Stimulated activated naive CD8-positive, alpha-beta T cell treated with anti-CD3 and anti-CD28 coated beads, Interleukin-15, Interleukin-2, amounts not matched to agents 100 U/mL and 50 U/mL, for 24 hours (primary cell): Measurements from ENCODE around the gene MAPKAP1.
"Not testable (repeated sequence)": the region's sequence is repeated elsewhere in the genome, so short reads cannot be mapped to it uniquely, and the experiment has no call there.

ENCODE experiments used
- ATAC-seq: fragments of 150-1000 bp; cut with Tn5 transposase; one replicate; pipeline ENCODE4 v1.10.0; 2021
- DNase-seq: peaks from one replicate; pipeline ENCODE4 v3.0.0; 2021

MAPKAP1 gene

GRCh38 chr9:125409637-125410521 is 297.1 kb downstream of the MAPKAP1 start:
- ATAC-seq = peak; percentile 53

DNA sequence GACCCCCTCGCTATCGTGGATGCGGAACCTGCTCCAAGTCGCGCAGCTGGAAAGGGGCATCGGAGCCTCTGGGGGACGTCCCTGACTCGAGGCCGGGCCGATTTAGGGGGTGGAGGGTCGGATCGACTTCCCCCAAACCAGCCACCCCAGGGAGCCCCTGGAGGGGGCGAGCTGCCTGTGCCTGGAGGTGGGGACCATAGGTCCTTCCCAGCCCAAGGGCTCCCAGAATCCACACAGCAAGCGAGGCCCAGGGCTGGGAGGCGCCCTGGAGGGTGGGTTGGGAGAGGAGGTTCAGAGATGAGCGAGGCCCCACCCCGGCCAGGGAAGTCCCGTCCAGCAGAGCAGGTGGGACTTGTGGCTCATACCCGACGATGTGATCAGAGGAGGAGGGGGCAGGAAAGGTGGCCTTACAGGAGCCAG is 297.8 kb downstream of the MAPKAP1 start:
- DNase-seq (no peak), ATAC-seq (no peak)

More at GRCh38 chr9:125409637-125410521, 297.1 kb downstream of the MAPKAP1 start:
- peak; percentile 53 for DNase-seq

DNA sequence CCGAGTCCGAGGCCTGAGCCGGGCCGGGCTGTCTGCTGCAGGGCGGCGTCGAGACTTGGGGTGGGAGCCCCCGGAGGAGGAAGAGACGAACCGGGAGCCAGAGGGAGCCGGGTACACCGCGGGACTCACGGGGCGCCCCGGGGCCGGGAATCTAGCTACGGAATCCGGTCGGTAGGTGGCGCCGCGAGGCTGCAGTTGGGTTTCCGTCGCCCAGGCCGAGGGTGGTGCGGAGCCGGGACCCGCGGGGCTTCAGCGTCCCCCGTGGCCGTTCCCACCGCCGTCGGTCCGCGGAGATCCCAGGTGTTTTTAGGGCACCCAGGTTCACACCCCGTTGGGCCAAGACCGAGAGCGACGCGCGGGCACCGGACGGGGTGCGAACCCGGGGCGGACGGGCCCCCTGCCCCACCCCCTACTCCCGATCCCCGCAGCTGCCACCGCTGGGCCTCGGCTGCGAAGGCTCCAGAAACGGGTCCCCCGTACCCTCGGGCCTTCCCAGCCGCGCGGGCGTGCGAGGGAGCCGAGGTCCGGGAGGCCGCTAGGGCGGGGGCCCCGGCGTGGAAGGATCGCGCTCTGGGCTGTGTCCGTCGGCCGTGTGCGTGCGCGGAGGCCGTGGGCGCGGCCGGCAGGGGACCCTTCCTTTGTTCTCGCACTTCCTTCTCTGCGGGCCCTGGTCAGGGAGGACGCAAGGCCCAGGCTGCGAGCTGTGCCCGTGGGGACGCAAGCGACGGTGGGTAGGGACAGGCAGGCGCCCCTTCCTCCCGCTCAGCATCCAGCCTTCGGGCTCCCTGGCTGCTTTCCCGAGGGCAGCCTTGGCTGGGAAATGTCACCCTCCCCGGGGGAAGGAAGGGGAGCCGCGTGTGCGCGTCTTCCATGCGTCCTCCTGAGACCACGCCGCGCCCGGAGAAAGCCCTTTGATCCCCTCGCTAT is 298.8 kb downstream of the MAPKAP1 start:
- peak; percentile 90 for DNase-seq
- ATAC-seq = peak; percentile 84

DNA sequence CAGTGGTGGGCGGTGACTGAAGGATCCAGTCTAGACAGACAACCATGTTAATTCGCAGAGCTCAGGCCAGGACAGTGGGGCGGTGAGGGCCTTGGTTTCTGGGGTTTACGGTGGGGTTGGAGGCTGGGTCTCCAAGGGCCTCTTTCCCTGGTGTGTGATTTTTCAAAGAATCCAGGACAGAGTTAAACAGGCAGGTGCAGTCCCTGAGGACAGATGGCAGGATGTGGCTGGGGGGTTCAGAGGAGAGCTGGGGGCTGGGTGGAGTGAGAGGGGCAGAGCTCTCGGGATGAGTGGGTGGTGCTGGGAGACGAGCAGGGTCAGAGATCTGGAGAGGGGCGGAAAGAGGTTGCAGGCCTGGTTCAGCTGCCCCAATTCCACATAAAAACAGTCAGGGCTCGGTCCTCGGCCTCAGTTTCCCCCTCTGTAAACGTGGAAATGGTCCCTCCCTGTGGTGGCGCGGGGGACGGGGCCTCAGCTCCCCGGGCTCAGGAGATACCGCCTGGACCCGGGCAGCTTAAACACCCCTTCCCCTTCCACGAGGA is 299.5 kb downstream of the MAPKAP1 start:
- DNase-seq (no peak), ATAC-seq (no peak)

- DNase-seq = no peak
- no peak for ATAC-seq
Observed at GRCh38 chr9:125406810-125407087, 300.3 kb downstream of the MAPKAP1 start.

DNA sequence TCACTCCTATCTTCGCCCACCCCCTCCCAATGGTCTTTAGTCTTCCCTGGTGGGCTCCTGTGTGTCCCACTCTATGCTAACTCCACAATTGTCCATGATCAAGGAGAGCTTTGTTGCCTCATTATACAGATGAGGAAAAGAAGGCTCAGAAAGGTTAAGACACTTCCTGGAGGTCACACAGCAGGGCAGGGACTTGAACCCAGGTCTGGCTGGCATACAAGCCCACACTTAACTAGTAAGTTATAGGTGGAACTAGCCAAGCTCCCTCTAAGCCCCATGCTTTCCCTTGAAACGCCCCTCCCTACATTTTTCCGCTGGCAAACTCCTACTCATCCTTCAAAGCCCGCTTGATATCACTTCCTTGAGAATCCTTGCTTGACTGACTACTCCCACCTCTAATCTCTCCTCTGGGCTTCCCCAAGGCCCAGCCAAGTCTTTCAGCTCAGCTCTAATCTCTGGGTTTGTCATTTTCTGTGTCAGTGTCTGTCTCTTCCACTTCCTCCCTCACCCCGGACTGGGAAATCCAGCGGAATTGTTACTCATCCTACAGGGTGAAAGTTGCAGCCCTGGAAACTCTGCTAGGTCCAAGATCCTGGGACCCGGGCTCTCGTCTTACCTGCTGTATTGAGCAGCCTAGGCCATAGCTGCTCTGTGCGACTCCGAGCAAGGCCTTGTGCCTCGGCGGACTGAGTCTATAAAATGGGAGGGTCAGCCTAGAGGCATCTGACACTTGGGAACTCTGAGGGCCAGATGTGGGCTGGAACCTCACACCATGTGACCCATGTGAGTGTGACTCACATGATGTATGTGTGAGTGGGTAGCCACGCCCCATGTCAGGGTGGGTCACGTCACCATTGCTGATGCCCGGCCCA is 300.8 kb downstream of the MAPKAP1 start:
- DNase-seq (no peak), ATAC-seq (no peak)

GRCh38 chr9:125404733-125405132 is 302.3 kb downstream of the MAPKAP1 start:
- ATAC-seq (no peak), DNase-seq (no peak)

- ATAC-seq (no peak), DNase-seq (no peak)
Observed at GRCh38 chr9:125400725-125401716, 306.0 kb downstream of the MAPKAP1 start.

GRCh38 chr9:125400232-125400631 is 306.8 kb downstream of the MAPKAP1 start:
- not testable (repeated sequence) for ATAC-seq, DNase-seq

DNA sequence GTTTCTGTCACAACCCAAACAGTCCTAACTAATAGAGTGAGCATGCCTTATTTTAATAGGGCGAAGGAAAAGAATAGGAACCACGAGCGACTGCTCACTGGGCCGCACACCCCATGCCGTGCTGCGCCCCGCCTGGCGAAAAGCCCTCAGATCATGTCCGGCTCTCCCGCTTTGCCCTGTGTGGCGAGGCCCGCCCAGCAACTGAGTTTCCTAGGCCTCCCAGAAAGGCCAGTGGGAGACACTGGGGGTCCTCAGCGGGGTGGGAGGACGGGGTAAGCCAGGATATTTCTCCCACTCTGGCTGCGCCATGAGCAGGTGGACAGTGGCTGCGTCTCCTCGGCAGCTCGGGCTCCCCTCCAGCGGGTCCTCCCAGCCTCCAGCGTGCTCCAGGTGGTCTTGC is 307.3 kb downstream of the MAPKAP1 start:
- DNase-seq = no peak
- no peak for ATAC-seq

GRCh38 chr9:125399165-125399564 is 307.8 kb downstream of the MAPKAP1 start:
- ATAC-seq (no peak), DNase-seq (no peak)

DNA sequence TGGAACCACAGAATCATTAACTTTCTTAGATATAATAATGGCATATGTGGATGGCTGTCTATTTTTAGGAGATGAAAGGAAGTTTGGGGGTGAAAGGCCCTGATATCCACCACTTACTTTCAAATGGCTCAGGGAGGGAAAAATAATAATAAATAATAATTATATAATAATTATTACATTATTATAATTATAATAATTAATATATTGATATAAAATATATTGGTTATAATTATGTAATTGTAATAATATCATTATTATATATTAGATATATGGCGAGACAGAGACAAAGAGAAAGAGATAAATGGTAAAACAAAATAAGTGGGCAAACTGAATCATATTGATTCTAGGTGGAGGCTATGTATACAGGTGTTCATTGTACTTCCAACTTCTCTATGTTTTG is 308.8 kb downstream of the MAPKAP1 start:
- no peak for DNase-seq
- ATAC-seq = no peak

DNA sequence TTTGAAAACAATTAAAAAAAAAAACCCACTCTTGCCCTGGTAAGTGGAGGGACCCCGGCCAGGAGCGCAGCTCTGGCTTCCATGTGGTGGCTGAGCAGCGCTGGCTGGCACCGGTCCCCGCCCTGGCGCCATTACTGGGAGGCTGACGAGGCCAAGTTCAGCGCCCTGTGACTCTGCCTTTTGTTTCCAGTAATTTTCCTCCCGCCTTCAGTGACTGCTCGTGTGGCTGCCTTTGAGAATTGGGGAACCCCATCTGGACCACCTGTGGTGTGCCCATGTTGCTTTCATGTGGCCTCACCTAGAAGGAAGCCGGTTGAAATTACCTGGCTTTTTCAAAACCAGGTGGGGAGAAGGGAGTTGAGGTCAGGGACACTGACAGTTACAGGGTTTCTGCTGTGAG is 309.3 kb downstream of the MAPKAP1 start:
- ATAC-seq = no peak

DNA sequence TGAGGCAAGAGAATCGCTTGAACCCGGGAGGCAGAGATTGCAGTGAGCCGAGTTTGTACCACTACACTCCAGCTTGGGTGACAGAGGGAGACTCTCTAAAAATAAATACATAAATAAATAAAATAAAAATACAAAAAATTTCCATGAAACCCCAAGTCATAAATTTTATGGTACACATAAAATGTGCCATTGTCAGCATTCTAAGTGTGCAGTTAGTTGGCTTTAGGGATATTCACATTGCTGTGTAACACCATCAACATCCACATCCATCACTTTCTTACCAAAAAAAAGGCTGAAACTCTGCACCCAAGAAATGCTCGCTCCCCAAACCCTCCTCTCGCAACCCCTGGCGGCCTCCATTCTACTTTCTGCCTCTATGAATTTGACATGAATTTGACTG is 310.2 kb downstream of the MAPKAP1 start:
- ATAC-seq (no peak), DNase-seq (no peak)

More for the DNA sequence above, 309.3 kb downstream of the MAPKAP1 start:
- no peak for DNase-seq

DNA sequence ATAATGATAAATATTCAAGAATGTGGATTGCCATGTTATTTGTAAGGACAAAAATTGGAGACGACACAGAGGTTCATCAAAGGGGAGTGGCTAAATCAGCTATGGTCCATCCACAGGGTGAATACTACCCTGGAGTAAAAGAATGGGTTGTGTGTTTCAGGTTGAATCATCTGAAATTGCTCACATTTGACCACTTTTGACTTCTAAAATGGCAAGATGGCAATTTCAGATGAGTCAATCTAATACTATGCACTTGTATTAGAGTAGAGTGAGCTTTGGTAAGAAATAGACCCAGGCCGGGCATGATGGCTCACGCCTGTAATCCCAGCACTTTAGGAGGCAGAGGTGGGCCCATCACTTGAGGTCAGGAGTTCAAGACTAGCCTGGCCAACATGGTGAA is 313.6 kb downstream of the MAPKAP1 start:
- ATAC-seq (peak; percentile 83), DNase-seq (no peak)

GRCh38 chr9:125391704-125392103 is 315.3 kb downstream of the MAPKAP1 start:
- ATAC-seq = no peak
- DNase-seq = no peak

- ATAC-seq (no peak), DNase-seq (no peak)
Observed at GRCh38 chr9:125388978-125389377, 318.0 kb downstream of the MAPKAP1 start.

DNA sequence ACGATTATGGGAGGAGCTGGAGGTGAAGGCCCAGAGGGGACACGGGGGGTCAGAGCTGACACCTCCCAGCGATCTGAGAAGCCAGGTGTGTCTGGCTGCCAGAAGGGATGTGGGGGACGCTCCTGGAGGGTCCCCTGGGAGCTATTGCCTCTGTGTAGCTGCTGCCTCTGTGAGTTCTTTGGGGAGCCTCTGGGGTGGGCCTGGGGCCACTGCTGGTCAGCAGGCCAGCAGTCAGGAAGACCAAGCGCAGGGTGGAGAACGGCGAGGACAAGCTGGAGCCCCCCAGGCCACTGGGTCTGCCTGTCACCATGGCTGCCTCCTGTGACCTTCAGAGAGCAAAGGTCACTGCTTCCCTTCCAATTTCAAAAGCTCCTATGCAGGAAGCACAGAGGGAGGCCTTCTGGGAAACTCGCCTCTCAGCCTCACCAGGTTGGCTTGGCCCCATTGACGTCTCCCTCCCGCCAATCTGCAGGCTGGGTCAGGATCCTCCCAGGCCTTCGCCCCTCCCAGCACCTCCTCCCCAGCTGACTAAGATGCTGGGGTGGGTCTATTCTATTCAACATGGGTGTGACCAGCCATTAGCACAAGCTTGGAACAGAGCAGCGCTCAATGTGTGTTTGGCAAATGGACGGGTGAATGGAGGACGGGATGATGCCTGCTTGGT is 319.0 kb downstream of the MAPKAP1 start:
- no peak for DNase-seq
- no peak for ATAC-seq
